DMS 273 (cell line): ENCODE results near the gene NOS1AP.
"Not testable (repeated sequence)": the region's sequence is repeated elsewhere in the genome, so short reads cannot be mapped to it uniquely, and the experiment has no call there.

ENCODE experiments used
- DNase-seq: peaks from one replicate; lab custom pipeline; 2025; ENCODE audit not compliant: unreplicated experiment; lab: John Stamatoyannopoulos, UW

Gene NOS1AP

GRCh38 chr1:162165528-162165927 lies 96.0 kb downstream of the NOS1AP start:
- no peak for DNase-seq

- DNase-seq: peak; percentile 62
Measured at GRCh38 chr1:162166917-162167615, 97.6 kb downstream of the NOS1AP start.

GRCh38 chr1:162168261-162168660 lies 98.8 kb downstream of the NOS1AP start:
- peak; percentile 59 for DNase-seq

- DNase-seq: peak; percentile 52
Measured at GRCh38 chr1:162169031-162169790, 99.7 kb downstream of the NOS1AP start.

DNA sequence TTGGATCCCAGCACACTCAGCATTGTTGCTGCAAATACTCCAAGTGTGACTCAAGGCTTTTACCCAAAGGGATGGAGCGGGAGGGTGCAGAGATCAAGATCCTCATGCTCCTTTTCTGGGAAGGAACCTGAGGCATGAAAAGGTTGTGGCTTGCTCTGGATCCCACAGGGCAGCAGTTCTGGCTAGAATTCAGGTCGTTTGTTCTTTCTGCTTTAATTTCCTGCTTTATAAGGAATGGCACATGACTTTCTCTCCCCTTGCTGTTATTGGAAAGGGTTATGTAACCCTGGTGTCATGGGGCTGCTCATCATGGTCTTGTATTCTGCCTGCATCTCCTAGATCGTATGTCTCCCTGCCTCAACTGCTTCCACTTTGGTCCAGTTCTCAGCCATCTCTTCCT lies 101.6 kb downstream of the NOS1AP start:
- no peak for DNase-seq

DNA sequence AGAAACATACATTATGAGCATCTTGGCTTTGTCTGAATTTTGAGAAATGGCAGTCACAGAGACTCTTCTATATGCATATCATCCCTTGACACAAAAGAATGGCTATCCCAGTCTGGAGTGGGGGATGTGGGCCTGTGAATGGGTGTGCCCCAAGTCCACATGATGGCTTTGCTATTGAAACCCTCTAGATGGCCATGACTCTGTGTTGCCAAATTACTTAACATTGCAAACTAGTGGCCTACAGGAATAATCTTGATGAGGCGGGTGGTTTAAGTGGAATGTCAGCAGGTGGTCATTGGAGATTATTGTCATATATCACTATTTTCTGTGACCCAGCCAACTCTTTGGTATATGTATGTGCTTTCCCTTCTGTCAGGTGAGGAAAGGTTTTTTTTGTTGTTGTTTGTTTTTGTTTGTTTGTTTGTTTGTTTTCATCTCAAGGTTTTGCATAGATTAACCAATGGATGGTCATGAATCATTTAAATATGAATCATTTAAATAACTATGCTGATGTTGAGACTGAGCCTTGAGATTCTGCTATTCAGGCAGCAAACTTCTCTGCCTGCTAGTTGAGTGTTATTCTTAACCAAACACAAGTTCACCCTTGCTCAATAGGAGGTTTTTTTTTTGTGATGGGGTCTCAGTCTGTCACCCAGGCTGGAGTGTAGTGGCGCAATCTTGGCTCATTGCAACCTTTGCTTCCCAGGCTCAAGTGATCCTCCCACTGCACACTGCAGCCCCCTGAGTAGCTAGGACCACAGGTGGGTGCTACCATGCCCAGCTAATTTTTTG lies 103.0 kb downstream of the NOS1AP start:
- DNase-seq: no peak

- not testable (repeated sequence) for DNase-seq
Measured at GRCh38 chr1:162173607-162174006, 104.1 kb downstream of the NOS1AP start.

DNA sequence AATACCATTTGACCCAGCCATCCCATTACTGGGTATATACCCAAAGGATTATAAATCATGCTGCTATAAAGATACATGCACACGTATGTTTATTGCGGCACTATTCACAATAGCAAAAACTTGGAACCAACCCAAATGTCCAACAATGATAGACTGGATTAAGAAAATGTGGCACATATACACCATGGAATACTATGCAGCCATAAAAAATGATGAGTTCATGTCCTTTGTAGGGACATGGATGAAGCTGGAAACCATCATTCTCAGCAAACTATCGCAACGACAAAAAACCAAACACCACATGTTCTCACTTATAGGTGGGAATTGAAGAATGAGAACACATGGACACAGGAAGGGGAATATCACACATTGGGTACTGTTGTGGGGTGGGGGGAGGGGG lies 104.5 kb downstream of the NOS1AP start:
- DNase-seq: not testable (repeated sequence)

GRCh38 chr1:162175379-162176081 lies 106.0 kb downstream of the NOS1AP start:
- DNase-seq: no peak

GRCh38 chr1:162177126-162177525 lies 107.6 kb downstream of the NOS1AP start:
- DNase-seq: no peak

GRCh38 chr1:162178432-162178831 lies 108.9 kb downstream of the NOS1AP start:
- DNase-seq: peak; percentile 91

- DNase-seq: no peak
Measured at GRCh38 chr1:162179121-162179520, 109.6 kb downstream of the NOS1AP start.

GRCh38 chr1:162180813-162181212 lies 111.3 kb downstream of the NOS1AP start:
- no peak for DNase-seq

DNA sequence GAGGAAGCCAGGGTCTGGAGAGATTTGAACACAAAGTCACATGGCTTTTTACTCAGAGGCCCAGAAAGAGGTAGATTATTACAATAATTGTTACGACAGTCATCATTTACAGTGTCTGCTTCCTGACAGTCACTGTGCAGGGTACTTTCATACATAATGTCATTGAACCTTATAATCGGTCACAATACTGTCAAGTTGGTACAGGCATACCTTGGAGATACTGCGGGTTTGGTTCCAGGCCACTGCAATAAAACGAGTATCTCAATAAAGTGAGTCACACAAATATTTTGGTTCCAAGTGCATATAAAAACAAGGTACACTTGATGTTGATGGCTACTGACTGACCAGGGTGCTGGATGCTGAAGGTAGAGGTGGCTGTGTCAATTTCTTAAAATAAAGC lies 112.6 kb downstream of the NOS1AP start:
- DNase-seq: no peak

DNA sequence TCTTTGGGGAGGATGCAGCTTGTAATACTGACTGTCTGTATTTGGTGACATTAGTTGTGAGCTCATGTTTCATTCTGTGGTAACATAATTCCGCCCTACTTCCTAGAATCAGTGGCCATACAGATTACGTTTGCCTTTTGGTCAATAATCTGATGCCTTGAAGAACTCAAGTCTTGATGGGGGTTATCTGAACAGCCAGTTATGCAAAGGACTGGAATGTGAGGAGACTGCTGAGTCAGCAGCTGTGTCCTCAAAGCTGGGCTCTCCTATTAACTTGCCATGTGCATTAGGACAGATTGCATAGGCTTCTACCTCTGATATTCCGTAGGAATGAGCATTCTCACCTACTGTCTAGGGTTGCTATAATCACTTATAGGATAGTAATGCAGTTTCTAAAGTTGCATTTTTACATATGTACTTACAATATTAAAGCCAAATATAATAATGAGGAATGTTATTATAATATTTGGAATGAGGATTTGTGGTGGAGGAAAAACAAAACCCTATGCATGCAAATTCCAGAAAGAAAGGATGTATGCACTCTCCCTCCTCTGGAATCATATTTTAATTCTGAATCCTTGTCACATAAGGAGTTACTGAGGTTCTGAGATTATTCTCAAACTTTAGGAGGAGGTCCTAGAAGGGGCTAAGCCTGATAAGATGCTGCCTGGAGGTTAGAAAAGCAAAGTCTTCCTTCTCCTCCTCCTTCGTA lies 116.0 kb downstream of the NOS1AP start:
- DNase-seq: peak; percentile 13

DNA sequence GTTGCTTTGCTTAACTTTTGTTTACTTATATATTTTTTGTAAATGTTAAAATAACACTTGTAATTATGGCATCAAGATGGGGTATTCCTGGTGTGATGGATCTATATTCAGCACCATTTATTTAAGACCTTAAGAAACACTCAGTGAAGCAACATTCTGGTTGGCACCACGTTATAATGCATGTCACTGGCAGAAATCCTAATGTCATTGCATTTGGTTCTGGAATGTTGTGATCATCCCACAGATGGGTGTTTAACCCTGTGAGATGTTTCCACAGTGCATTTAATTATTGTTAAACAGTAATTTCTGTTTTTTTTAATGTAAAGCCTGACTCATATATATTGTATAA lies 116.5 kb downstream of the NOS1AP start:
- DNase-seq: no peak

- no peak for DNase-seq
Measured at GRCh38 chr1:162186406-162186805, 116.9 kb downstream of the NOS1AP start.

GRCh38 chr1:162187687-162188276 lies 118.3 kb downstream of the NOS1AP start:
- DNase-seq: peak; percentile 45

DNA sequence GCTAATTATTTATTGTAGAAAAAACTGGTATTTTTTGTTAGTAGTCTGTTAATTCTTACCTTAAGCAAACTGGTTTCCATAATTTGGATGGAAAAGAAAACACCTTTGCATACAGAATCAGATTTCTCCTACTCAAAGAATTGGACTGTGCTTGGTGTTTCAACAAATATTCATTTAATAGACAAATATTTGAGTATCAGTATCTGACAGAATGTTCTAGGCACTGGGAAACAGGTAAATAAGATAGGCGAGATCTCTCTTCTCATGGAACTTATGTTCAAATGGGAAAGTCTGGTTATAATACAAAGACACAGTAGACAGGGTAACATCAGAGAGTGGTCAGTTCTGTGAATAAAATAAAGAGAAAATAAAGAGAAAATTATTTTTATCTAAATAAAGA lies 119.9 kb downstream of the NOS1AP start:
- DNase-seq: no peak
